ENCODE results near the gene PSMB3.
A peak's percentile ranks its signal among the peaks of the same experiment; 100 is the strongest.

Gene PSMB3

GRCh38 chr17:38752308-38753070 lies at the start of gene PSMB3:
TSS of gene PSMB3 (plus strand) at chr17:38752741. CDS start at chr17:38752827, 86 bp downstream.
- DNase-seq = peak; percentile 99

GRCh38 chr17:38702916-38703741 lies 49.4 kb upstream of the PSMB3 start:
- DNase-seq = peak in 1 of 2 experiments; percentile 35

GRCh38 chr17:38703742-38704605 lies 48.6 kb upstream of the PSMB3 start:
- peak; percentile 83 to 93 for DNase-seq

GRCh38 chr17:38704606-38705522 lies 47.7 kb upstream of the PSMB3 start, which contains the start of gene MLLT6:
TSS of gene MLLT6 (plus strand) at chr17:38705273. CDS start at chr17:38705633, 360 bp downstream.
- peak; percentile 67 to 90 for DNase-seq

- DNase-seq = no peak
Measured at GRCh38 chr17:38705523-38705802, 47.1 kb upstream of the PSMB3 start.

- peak; percentile 59 to 82 for DNase-seq
Measured at GRCh38 chr17:38705803-38706504, 46.6 kb upstream of the PSMB3 start.

- peak in 1 of 2 experiments; percentile 57 for DNase-seq
Measured at GRCh38 chr17:38706505-38707216, 45.9 kb upstream of the PSMB3 start.

- DNase-seq = no peak
Measured at GRCh38 chr17:38707678-38708351, 44.7 kb upstream of the PSMB3 start.

- DNase-seq = no peak
Measured at GRCh38 chr17:38709104-38709820, 43.3 kb upstream of the PSMB3 start.

- no peak for DNase-seq
Measured at GRCh38 chr17:38709864-38710603, 42.5 kb upstream of the PSMB3 start.

GRCh38 chr17:38710604-38710962 lies 42.0 kb upstream of the PSMB3 start:
- DNase-seq = no peak

- DNase-seq = no peak
Measured at GRCh38 chr17:38710985-38711384, 41.6 kb upstream of the PSMB3 start.

- no peak for DNase-seq
Measured at GRCh38 chr17:38711792-38712571, 40.6 kb upstream of the PSMB3 start.

- no peak for DNase-seq
Measured at GRCh38 chr17:38712593-38712992, 39.9 kb upstream of the PSMB3 start.

GRCh38 chr17:38713456-38714075 lies 39.0 kb upstream of the PSMB3 start:
- DNase-seq = no peak

GRCh38 chr17:38715216-38715943 lies 37.2 kb upstream of the PSMB3 start:
- peak; percentile 87 to 91 for DNase-seq
